H9 (cell line): ENCODE measurements around the gene HECW1. TPM values are rescaled to one million over a fixed set of nuclear protein-coding genes. Genes with fewer than 3 reads are reported as not detected.

ENCODE experiments used
- DNase-seq: peaks from one replicate; pipeline ENCODE4 v3.0.0-alpha.2; 2017
- H2AFZ ChIP-seq: one replicate; pipeline ENCODE4 v1.6.1; 2013; ENCODE audit warnings: mild to moderate bottlenecking, low read length, control low read depth, moderate library complexity
- H2AK5ac ChIP-seq: 2 replicates; pipeline ENCODE4 v1.6.1; 2013; ENCODE audit warnings: low read length, control low read depth, mixed read lengths; ENCODE audit not compliant: insufficient read length
- H2BK120ac ChIP-seq: one replicate; pipeline ENCODE4 v1.6.1; 2013; ENCODE audit warnings: low read depth, mild to moderate bottlenecking, low read length, control low read depth, inconsistent platforms; ENCODE audit not compliant: poor library complexity, severe bottlenecking
- H2BK12ac ChIP-seq: 2 replicates; pipeline ENCODE4 v1.6.1; 2013; ENCODE audit warnings: low read length, control low read depth, mixed read lengths, low read depth; ENCODE audit not compliant: insufficient read length
- H2BK15ac ChIP-seq: 2 replicates; pipeline ENCODE4 v1.6.1; 2013; ENCODE audit warnings: low read depth, low read length, control low read depth
- H2BK20ac ChIP-seq: one replicate; pipeline ENCODE4 v1.6.1; 2013; ENCODE audit warnings: low read depth, mild to moderate bottlenecking, low read length, control low read depth, inconsistent platforms; ENCODE audit not compliant: poor library complexity, severe bottlenecking
- H2BK5ac ChIP-seq: 2 replicates; pipeline ENCODE4 v1.6.1; 2013; ENCODE audit warnings: low read length, control low read depth, mixed read lengths; ENCODE audit not compliant: insufficient read length
- H3K14ac ChIP-seq: 2 replicates; pipeline ENCODE4 v1.6.1; 2013; ENCODE audit warnings: low read length, control low read depth; ENCODE audit not compliant: insufficient read depth
- H3K18ac ChIP-seq: 2 replicates; pipeline ENCODE4 v1.6.1; 2013; ENCODE audit warnings: low read depth, mild to moderate bottlenecking, mixed read lengths, low read length, control low read depth; ENCODE audit not compliant: insufficient read length
- H3K23ac ChIP-seq: 2 replicates; pipeline ENCODE4 v1.6.1; 2013; ENCODE audit warnings: low read length, control low read depth, mixed read lengths, low read depth; ENCODE audit not compliant: insufficient read length
- H3K23me2 ChIP-seq: 2 replicates; pipeline ENCODE4 v1.6.1; 2013; ENCODE audit warnings: low read depth, mild to moderate bottlenecking, mixed read lengths, low read length, control low read depth; ENCODE audit not compliant: insufficient read length, poor library complexity, severe bottlenecking
- H3K27ac ChIP-seq: 2 replicates; pipeline ENCODE4 v1.5.1; 2013; ENCODE audit warnings: low read length, control low read depth, mixed read lengths, low read depth; ENCODE audit not compliant: insufficient read length
- H3K27me3 ChIP-seq: 2 replicates; pipeline ENCODE4 v1.6.1; 2013; ENCODE audit warnings: low read length, control low read depth, inconsistent platforms; ENCODE audit not compliant: insufficient read depth
- H3K4ac ChIP-seq: 2 replicates; pipeline ENCODE4 v1.6.1; 2013; ENCODE audit warnings: low read depth, mild to moderate bottlenecking, control low read depth, inconsistent platforms, low read length, moderate library complexity
- H3K4me1 ChIP-seq: 2 replicates; pipeline ENCODE4 v1.6.1; 2013; ENCODE audit warnings: low read length, control low read depth, inconsistent platforms; ENCODE audit not compliant: insufficient read depth
- H3K4me2 ChIP-seq: 2 replicates; pipeline ENCODE4 v1.6.1; 2013; ENCODE audit warnings: low read length, control low read depth, mixed read lengths; ENCODE audit not compliant: insufficient read length, insufficient read depth
- H3K56ac ChIP-seq: 2 replicates; pipeline ENCODE4 v1.6.1; 2013; ENCODE audit warnings: low read depth, mild to moderate bottlenecking, mixed read lengths, low read length, control low read depth; ENCODE audit not compliant: insufficient read length
- H3K79me1 ChIP-seq: 2 replicates; pipeline ENCODE4 v1.6.1; 2013; ENCODE audit warnings: low read depth, mild to moderate bottlenecking, moderate library complexity, low read length, control low read depth, inconsistent platforms; ENCODE audit not compliant: insufficient read depth, poor library complexity, severe bottlenecking
- H3K79me2 ChIP-seq: 2 replicates; pipeline ENCODE4 v1.6.1; 2013; ENCODE audit warnings: low read length, control low read depth, inconsistent platforms; ENCODE audit not compliant: insufficient read depth
- H3K9ac ChIP-seq: 2 replicates; pipeline ENCODE4 v1.6.1; 2013; ENCODE audit warnings: low read length, control low read depth, mixed read lengths; ENCODE audit not compliant: insufficient read length; ENCODE audit errors: extremely low read depth
- H3K9me3 ChIP-seq: one replicate; pipeline ENCODE4 v1.6.1; 2013; ENCODE audit warnings: low read depth, low read length, inconsistent platforms; ENCODE audit not compliant: control insufficient read depth
- H3T11ph ChIP-seq: one replicate; pipeline ENCODE4 v1.6.1; 2013; ENCODE audit warnings: mild to moderate bottlenecking, low read length, control low read depth, inconsistent platforms
- H4K20me1 ChIP-seq: one replicate; pipeline ENCODE4 v1.6.1; 2013; ENCODE audit not compliant: control insufficient read depth, insufficient read length, insufficient read depth
- H4K5ac ChIP-seq: 2 replicates; pipeline ENCODE4 v1.6.1; 2013; ENCODE audit warnings: low read depth, mild to moderate bottlenecking, mixed read lengths, low read length, control low read depth; ENCODE audit not compliant: insufficient read length
- H4K8ac ChIP-seq: replicated peaks from 2 replicates; pipeline ENCODE4 v1.6.1; 2013; ENCODE audit warnings: low read length, control low read depth, mixed read lengths, low read depth; ENCODE audit not compliant: insufficient read length
- H4K91ac ChIP-seq: 2 replicates; pipeline ENCODE4 v1.6.1; 2013; ENCODE audit warnings: low read depth, mild to moderate bottlenecking, moderate library complexity, mixed read lengths, low read length, control low read depth; ENCODE audit not compliant: insufficient read length
- H3K27ac Mint-ChIP-seq, 3 experiments: 2 replicates in 2 of 3; 3 replicates in 1 of 3; pipeline ENCODE4 v1.8.0; 2020 to 2021; ENCODE audit warnings: mixed read lengths in 3 of 3, mild to moderate bottlenecking in 1 of 3, moderate library complexity in 1 of 3
- H3K27me3 Mint-ChIP-seq: 2 replicates; pipeline ENCODE4 v1.8.0; 2021; ENCODE audit warnings: low read depth, mild to moderate bottlenecking, moderate library complexity, mixed read lengths
- H3K36me3 Mint-ChIP-seq, 3 experiments: 2 replicates in 2 of 3; 3 replicates in 1 of 3; pipeline ENCODE4 v1.8.0; 2020 to 2021; ENCODE audit warnings: low read depth in 3 of 3, mixed read lengths in 3 of 3; ENCODE audit not compliant: insufficient read depth in 1 of 3
- H3K4me1 Mint-ChIP-seq, 2 experiments: 2 replicates each; pipeline ENCODE4 v1.8.0; 2020; ENCODE audit warnings: mixed read lengths in 2 of 2
- H3K4me3 Mint-ChIP-seq, 2 experiments: 2 replicates in 1 of 2; 3 replicates in 1 of 2; pipeline ENCODE4 v1.8.0; 2020 to 2021; ENCODE audit warnings: mild to moderate bottlenecking in 2 of 2, mixed read lengths in 2 of 2, moderate library complexity in 1 of 2
- H3K9me3 Mint-ChIP-seq, 2 experiments: 2 replicates in 1 of 2; 3 replicates in 1 of 2; pipeline ENCODE4 v1.8.0; 2020; ENCODE audit warnings: mild to moderate bottlenecking in 2 of 2, mixed read lengths in 2 of 2, moderate library complexity in 1 of 2
- WGBS: extraction: QIAGEN DNeasy Blood & Tissue Kit; methylation state at CpG from one replicate; pipeline ENCODE4 v1.1.7; 2013; ENCODE audit warnings: missing lambda C conversion rate, low lambda C conversion rate, mixed read lengths; ENCODE audit not compliant: insufficient read length; ENCODE audit errors: extremely low coverage; 5-methylcytosine and 5-hydroxymethylcytosine counted together
- total RNA-seq: library from RNA; stranded (reverse); gene quantifications from 2 replicates; pipeline ENCODE4 v1.2.1, GENCODE V29; 2021
- TF ChIP-seq, protein P1 (sequence below): fragments of 200-600 bp; sonication (generic); conservative IDR thresholded peaks from 3 replicates; pipeline ENCODE4 v1.8.0; 2021; ENCODE audit warnings: antibody characterized with exemption, mild to moderate bottlenecking

Gene HECW1
- total RNA-seq, 1 experiment from 2014 or later = 5.0 TPM

DNA sequence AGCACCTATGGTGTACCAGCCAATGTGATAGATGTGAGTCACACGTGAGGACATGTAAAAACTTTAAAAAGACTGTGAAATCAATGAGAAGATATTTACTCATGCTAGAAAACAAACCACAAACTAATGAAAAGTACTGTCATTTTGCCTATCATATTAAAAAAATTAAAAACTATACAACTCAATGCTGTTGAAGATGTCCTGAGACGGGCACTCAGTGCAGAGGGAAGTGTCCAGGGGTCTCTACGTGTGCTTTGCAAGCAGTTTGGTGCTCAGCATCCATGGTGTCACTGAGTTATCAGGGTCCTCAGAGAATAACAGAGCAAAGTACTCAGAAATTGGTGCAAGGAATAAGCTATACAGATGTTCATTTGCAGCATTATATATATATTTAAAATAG, 162.3 kb downstream of the HECW1 start:
- H2BK12ac ChIP-seq = no peak overlapping the region
- H3K23me2 ChIP-seq = no peaks in the 10 kb centered on the region
- no peak overlapping the region for H2BK5ac ChIP-seq
- no peak overlapping the region for H4K91ac ChIP-seq
- no peak overlapping the region for H3K56ac ChIP-seq
- peaks cover 21 to 26% of the 10 kb centered on the region in 2 experiments for H3K9me3 Mint-ChIP-seq
- H3K36me3 Mint-ChIP-seq = peaks cover 7 to 21% (median 21%) of the 10 kb centered on the region in 3 experiments
- no peaks in the 10 kb centered on the region for H4K20me1 ChIP-seq
- H3K18ac ChIP-seq = no peak overlapping the region
- no peak overlapping the region for H3K27ac Mint-ChIP-seq
- no peaks in the 10 kb centered on the region; the same call in 1 of the 2 replicates for H3K27me3 Mint-ChIP-seq
- no peak overlapping the region for H2BK120ac ChIP-seq
- no CpG with 5 or more reads among the region's 3 CpGs for WGBS
- H4K5ac ChIP-seq = no peak overlapping the region
- no peak overlapping the region for H3T11ph ChIP-seq
- H2BK15ac ChIP-seq = no peak overlapping the region
- no peaks in the 10 kb centered on the region for H3K79me1 ChIP-seq
- no peaks in the 10 kb centered on the region for H3K79me2 ChIP-seq
- H3K9ac ChIP-seq = no peak overlapping the region
- H3K4me2 ChIP-seq = no peak overlapping the region
- H3K4me1 Mint-ChIP-seq = peaks cover 14 to 20% of the 10 kb centered on the region in 2 experiments
- no peak overlapping the region for H3K23ac ChIP-seq
- no peak overlapping the region for H3K4me3 Mint-ChIP-seq
- H3K4ac ChIP-seq = no peak overlapping the region
- H2AFZ ChIP-seq = no peak overlapping the region
- no peak for DNase-seq
- no peak overlapping the region for H3K27ac ChIP-seq
- H3K9me3 ChIP-seq = no peaks in the 10 kb centered on the region
- no peak overlapping the region for H3K14ac ChIP-seq
- no peaks in the 10 kb centered on the region for H3K27me3 ChIP-seq
- no peak overlapping the region for H2BK20ac ChIP-seq
- H3K4me1 ChIP-seq = no peaks in the 10 kb centered on the region
- TF ChIP-seq, protein P1, sequence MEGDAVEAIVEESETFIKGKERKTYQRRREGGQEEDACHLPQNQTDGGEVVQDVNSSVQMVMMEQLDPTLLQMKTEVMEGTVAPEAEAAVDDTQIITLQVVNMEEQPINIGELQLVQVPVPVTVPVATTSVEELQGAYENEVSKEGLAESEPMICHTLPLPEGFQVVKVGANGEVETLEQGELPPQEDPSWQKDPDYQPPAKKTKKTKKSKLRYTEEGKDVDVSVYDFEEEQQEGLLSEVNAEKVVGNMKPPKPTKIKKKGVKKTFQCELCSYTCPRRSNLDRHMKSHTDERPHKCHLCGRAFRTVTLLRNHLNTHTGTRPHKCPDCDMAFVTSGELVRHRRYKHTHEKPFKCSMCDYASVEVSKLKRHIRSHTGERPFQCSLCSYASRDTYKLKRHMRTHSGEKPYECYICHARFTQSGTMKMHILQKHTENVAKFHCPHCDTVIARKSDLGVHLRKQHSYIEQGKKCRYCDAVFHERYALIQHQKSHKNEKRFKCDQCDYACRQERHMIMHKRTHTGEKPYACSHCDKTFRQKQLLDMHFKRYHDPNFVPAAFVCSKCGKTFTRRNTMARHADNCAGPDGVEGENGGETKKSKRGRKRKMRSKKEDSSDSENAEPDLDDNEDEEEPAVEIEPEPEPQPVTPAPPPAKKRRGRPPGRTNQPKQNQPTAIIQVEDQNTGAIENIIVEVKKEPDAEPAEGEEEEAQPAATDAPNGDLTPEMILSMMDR = no peak
- H4K8ac ChIP-seq = no peak overlapping the region
- H2AK5ac ChIP-seq = no peak overlapping the region
